Suprapubic skin (tissue), 4 donors: ENCODE data around the gene CTNNA3.

Experiments used
- EP300 ChIP-seq: sonication (generic); formaldehyde crosslinking; IDR thresholded peaks from one replicate; pipeline ENCODE4 v1.6.1; 2017; ENCODE audit warnings: antibody characterized with exemption
- POLR2AphosphoS5 ChIP-seq, 3 donors: sonication (generic); formaldehyde crosslinking; IDR thresholded peaks; one replicate each; pipeline ENCODE4 v1.6.1; 2017; ENCODE audit warnings: antibody characterized with exemption in 3 of 3
- TF ChIP-seq, protein P1 (sequence below), 2 donors: fragments of 200-600 bp in 1 of 2; fragments of 450-650 bp in 1 of 2; sonication (generic) in 1 of 2; IDR thresholded peaks; one replicate each; pipeline ENCODE4 v1.5.1; 2016 to 2019; ENCODE audit warnings: antibody characterized with exemption in 2 of 2, mild to moderate bottlenecking in 1 of 2, moderate library complexity in 1 of 2

DNA sequence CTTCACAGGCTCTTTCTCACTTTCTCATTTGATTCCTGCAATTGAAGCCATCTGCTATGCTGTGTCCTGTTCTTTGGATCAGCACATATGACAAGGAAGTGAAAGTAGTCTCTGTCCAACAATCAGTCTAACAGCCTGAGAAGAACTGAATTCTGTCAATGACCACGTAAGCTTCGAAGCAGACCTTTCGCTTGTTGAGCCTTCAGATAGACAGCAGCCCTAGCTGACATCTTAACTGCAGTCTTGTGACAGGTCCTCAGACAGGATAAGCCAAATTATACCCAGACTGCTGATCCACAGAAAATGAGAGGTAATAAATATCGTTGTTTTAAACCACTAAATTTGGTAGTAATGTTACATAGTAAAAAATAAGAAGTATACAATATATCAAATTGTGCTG, 1461.1 kb downstream of the CTNNA3 start:
- TF ChIP-seq, protein P1, sequence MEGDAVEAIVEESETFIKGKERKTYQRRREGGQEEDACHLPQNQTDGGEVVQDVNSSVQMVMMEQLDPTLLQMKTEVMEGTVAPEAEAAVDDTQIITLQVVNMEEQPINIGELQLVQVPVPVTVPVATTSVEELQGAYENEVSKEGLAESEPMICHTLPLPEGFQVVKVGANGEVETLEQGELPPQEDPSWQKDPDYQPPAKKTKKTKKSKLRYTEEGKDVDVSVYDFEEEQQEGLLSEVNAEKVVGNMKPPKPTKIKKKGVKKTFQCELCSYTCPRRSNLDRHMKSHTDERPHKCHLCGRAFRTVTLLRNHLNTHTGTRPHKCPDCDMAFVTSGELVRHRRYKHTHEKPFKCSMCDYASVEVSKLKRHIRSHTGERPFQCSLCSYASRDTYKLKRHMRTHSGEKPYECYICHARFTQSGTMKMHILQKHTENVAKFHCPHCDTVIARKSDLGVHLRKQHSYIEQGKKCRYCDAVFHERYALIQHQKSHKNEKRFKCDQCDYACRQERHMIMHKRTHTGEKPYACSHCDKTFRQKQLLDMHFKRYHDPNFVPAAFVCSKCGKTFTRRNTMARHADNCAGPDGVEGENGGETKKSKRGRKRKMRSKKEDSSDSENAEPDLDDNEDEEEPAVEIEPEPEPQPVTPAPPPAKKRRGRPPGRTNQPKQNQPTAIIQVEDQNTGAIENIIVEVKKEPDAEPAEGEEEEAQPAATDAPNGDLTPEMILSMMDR (IDR thresholded peaks at IDR 0.05), result no peak
- no peak for TF ChIP-seq EP300
- no peak for TF ChIP-seq POLR2AphosphoS5 (IDR thresholded peaks at IDR 0.05)
